RWPE2 (cell line): ENCODE results near the gene TCOF1.

Experiments used
- ATAC-seq: fragments of 200-7000 bp; cut with Tn5 transposase; 3 replicates; pipeline ENCODE4 v1.9.1; 2021; ENCODE audit warnings: low read depth
- DNase-seq: peaks from one replicate; pipeline ENCODE4 v3.0.0-alpha.2; 2020; ENCODE audit warnings: low spot score
- H3K27ac ChIP-seq: fragments of 450-650 bp; 2 replicates; pipeline ENCODE4 v1.5.1; 2017; ENCODE audit warnings: mild to moderate bottlenecking; ENCODE audit not compliant: poor library complexity, severe bottlenecking
- H3K27me3 ChIP-seq: fragments of 250-450 bp; sonication (Bioruptor Pico); 2 replicates; pipeline ENCODE4 v1.5.1; 2021; ENCODE audit warnings: mild to moderate bottlenecking, moderate library complexity; ENCODE audit not compliant: insufficient read depth, poor library complexity, severe bottlenecking
- H3K36me3 ChIP-seq: fragments of 250-450 bp; sonication (Bioruptor Pico); 2 replicates; pipeline ENCODE4 v1.5.1; 2020; ENCODE audit warnings: low read depth, mild to moderate bottlenecking, moderate library complexity
- H3K4me1 ChIP-seq: fragments of 250-450 bp; sonication (Bioruptor Pico); 2 replicates; pipeline ENCODE4 v1.5.1; 2021; ENCODE audit warnings: mild to moderate bottlenecking, moderate library complexity; ENCODE audit not compliant: insufficient read depth, poor library complexity, severe bottlenecking
- H3K4me3 ChIP-seq: fragments of 250-450 bp; sonication (Bioruptor Pico); 2 replicates; pipeline ENCODE4 v1.5.1; 2021; ENCODE audit warnings: mild to moderate bottlenecking, moderate library complexity; ENCODE audit not compliant: severe bottlenecking
- H3K9me3 ChIP-seq: fragments of 250-450 bp; sonication (Bioruptor Pico); 2 replicates; pipeline ENCODE4 v1.5.1; 2021; ENCODE audit warnings: mild to moderate bottlenecking, moderate library complexity; ENCODE audit not compliant: severe bottlenecking
- CTCF ChIP-seq: fragments of 450-650 bp; IDR thresholded peaks from one replicate; pipeline ENCODE4 v1.5.1; 2017; ENCODE audit warnings: mild to moderate bottlenecking, moderate library complexity; ENCODE audit not compliant: poor library complexity, severe bottlenecking

Gene TCOF1

GRCh38 chr5:150384701-150385100 is 27.2 kb downstream of the TCOF1 start:
- Histone ChIP-seq H3K9me3 (no peaks in the 10 kb centered on the region), H3K27ac (no peak overlapping the region), H3K27me3 (no peaks in the 10 kb centered on the region), H3K4me3 (no peak overlapping the region), H3K36me3 (peaks cover 98% of the 10 kb centered on the region), H3K4me1 (no peaks in the 10 kb centered on the region)
- TF ChIP-seq CTCF = no peak
- DNase-seq = no peak
- ATAC-seq = no peak

- no peaks in the 10 kb centered on the region for H3K9me3 ChIP-seq
- H3K27me3 ChIP-seq = no peaks in the 10 kb centered on the region
- H3K4me3 ChIP-seq = no peak overlapping the region
- H3K27ac ChIP-seq = no peak overlapping the region
- no peak for DNase-seq
- TF ChIP-seq CTCF = no peak
- no peak for ATAC-seq
- no peaks in the 10 kb centered on the region for H3K4me1 ChIP-seq
- peaks cover 94% of the 10 kb centered on the region for H3K36me3 ChIP-seq
These were observed 28.7 kb downstream of the TCOF1 start for GRCh38 chr5:150386024-150386855.

- Histone ChIP-seq H3K9me3 (no peaks in the 10 kb centered on the region), H3K36me3 (peaks cover 92% of the 10 kb centered on the region), H3K4me3 (no peak overlapping the region), H3K27me3 (no peaks in the 10 kb centered on the region), H3K27ac (no peak overlapping the region), H3K4me1 (no peaks in the 10 kb centered on the region)
- no peak for TF ChIP-seq CTCF
- ATAC-seq = no peak; the same call in 2 of the 3 replicates
- no peak for DNase-seq
These were observed 32.2 kb downstream of the TCOF1 start for GRCh38 chr5:150389531-150390266.

- Histone ChIP-seq H3K4me3 (no peak overlapping the region), H3K27me3 (no peaks in the 10 kb centered on the region), H3K4me1 (no peaks in the 10 kb centered on the region), H3K9me3 (no peaks in the 10 kb centered on the region), H3K27ac (no peak overlapping the region), H3K36me3 (peaks cover 93% of the 10 kb centered on the region)
- no peak for DNase-seq
- TF ChIP-seq CTCF = no peak
- no peak for ATAC-seq
These were observed 33.8 kb downstream of the TCOF1 start for GRCh38 chr5:150391064-150391834.
